ENCODE measurements around the gene CTSD.

DNA sequence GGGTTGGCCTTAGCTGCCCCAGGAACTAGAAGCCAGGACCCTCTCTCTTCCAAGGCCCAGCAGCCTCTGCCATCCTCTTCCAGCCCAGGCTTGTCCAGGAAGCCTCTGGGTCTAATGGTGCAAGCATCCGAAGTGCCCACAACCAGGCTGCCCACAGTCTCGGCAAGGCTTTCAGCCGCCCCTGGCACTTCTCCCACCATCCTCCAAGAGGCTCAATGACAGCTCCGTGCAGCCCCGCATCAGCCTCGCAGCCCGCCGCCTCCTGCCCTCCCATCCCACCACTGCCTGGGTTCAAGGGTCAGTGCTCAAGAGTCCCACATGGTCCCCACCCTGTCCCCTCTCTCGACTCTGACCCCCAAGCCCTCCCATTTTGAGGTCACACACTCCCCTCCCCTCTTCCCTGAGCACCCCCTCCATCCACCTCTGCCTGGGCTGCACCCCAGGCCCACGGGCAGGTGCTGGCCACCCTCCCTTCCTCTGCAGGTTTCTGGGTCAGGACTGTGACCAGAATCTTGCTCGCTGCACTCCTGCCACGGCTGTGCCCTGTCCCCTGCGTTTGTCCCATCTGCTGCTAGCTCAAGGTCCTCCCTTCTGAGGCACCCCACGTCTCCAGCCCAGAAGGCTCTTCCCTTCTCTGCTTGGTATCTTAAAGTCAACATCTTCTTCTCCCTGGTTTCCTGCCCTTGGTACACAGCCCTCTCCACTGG lies 30.6 kb downstream of the CTSD start:
- TF ChIP-seq CTCF (IDR thresholded peaks at IDR 0.05) (no peak), POLR2A (IDR thresholded peaks at IDR 0.05) (no peak)

All from adrenal gland (tissue), 5 donors.